ENCODE measurements around the gene RFX5. TPM values are rescaled to one million over a fixed set of nuclear protein-coding genes. Genes with fewer than 3 reads are reported as not detected.

The RFX5 gene
- total RNA-seq, 1 donor: 24.2 TPM

DNA sequence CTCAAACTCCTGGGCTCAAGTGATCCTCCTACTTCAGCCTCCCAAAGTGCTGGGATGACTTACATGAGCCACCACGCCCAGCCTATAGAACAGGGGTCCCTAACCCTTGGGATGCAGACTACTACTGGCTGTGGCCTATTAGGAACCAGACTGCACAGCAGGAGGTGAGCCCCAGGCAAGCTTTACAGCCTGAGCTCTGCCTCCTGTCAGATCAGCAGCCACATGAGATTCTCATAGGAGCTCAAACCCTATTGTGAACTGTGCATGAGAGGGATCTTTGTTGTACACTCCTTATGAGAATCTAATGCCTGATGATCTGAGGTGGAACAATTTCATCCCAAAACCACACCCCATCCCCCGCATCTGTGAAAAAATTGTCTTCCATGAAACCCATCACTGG lies 39.0 kb upstream of the RFX5 start:
- Histone ChIP-seq H3K4me2 (ENCODE audit: insufficient read depth, low read length) (no peak overlapping the region), H3K27ac (ENCODE audit: low read depth, low read length) (no peak overlapping the region), H3K4me1 (ENCODE audit: insufficient read depth, low read length) (no peaks in the 10 kb centered on the region), H4K20me1 (ENCODE audit: insufficient read depth, low read length) (no peaks in the 10 kb centered on the region), H3K79me2 (ENCODE audit: insufficient read depth, low read length) (no peaks in the 10 kb centered on the region), H2AFZ (ENCODE audit: low read length) (no peak overlapping the region), H3K27me3 (ENCODE audit: insufficient read depth, low read length) (peaks cover 6% of the 10 kb centered on the region), H3K36me3 (ENCODE audit: insufficient read depth, low read length) (no peaks in the 10 kb centered on the region), H3K4me3 (ENCODE audit: insufficient read depth, low read length) (no peak overlapping the region), H3K9me3 (ENCODE audit: low read depth, low read length) (no peaks in the 10 kb centered on the region)
- TF ChIP-seq, protein P1, sequence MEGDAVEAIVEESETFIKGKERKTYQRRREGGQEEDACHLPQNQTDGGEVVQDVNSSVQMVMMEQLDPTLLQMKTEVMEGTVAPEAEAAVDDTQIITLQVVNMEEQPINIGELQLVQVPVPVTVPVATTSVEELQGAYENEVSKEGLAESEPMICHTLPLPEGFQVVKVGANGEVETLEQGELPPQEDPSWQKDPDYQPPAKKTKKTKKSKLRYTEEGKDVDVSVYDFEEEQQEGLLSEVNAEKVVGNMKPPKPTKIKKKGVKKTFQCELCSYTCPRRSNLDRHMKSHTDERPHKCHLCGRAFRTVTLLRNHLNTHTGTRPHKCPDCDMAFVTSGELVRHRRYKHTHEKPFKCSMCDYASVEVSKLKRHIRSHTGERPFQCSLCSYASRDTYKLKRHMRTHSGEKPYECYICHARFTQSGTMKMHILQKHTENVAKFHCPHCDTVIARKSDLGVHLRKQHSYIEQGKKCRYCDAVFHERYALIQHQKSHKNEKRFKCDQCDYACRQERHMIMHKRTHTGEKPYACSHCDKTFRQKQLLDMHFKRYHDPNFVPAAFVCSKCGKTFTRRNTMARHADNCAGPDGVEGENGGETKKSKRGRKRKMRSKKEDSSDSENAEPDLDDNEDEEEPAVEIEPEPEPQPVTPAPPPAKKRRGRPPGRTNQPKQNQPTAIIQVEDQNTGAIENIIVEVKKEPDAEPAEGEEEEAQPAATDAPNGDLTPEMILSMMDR (IDR thresholded peaks at IDR 0.05; ENCODE audit: extremely low read depth, low read depth, low read length): no peak
- DNase-seq (ENCODE audit: insufficient read length, low spot score, missing footprints): no peak

DNA sequence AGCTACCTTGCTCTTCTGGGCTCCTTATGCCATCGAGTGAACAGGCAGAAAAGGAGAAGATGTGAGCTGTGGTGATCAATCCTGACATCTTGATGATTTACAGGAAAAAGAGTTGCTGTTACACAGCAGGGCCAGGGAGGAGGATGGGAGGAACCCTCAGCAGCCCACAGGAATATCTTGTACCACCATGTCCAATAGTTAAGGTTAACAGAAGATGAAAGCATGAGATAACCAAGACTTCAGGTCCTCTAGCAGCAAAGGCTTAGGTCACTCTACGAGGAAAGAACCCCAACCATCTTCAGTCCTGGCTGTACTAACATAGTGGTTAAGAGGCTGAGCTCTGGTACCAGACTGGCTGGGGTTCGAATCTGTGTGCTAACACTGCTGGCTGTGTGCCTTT lies 37.5 kb upstream of the RFX5 start:
- H4K20me1 ChIP-seq (ENCODE audit: insufficient read depth, low read length): no peaks in the 10 kb centered on the region
- DNase-seq (ENCODE audit: insufficient read length, low spot score, missing footprints): peak; percentile 72
- no peaks in the 10 kb centered on the region for H3K79me2 ChIP-seq (ENCODE audit: insufficient read depth, low read length)
- H3K9me3 ChIP-seq (ENCODE audit: low read depth, low read length): no peaks in the 10 kb centered on the region
- no peaks in the 10 kb centered on the region for H3K4me1 ChIP-seq (ENCODE audit: insufficient read depth, low read length)
- H2AFZ ChIP-seq (ENCODE audit: low read length): no peak overlapping the region
- H3K27me3 ChIP-seq (ENCODE audit: insufficient read depth, low read length): peaks cover 6% of the 10 kb centered on the region
- no peaks in the 10 kb centered on the region for H3K36me3 ChIP-seq (ENCODE audit: insufficient read depth, low read length)
- TF ChIP-seq, protein P1 (IDR thresholded peaks at IDR 0.05; ENCODE audit: extremely low read depth, low read depth, low read length): no peak
- H3K27ac ChIP-seq (ENCODE audit: low read depth, low read length): no peak overlapping the region
- H3K4me2 ChIP-seq (ENCODE audit: insufficient read depth, low read length): no peak overlapping the region
- no peak overlapping the region for H3K4me3 ChIP-seq (ENCODE audit: insufficient read depth, low read length)

DNA sequence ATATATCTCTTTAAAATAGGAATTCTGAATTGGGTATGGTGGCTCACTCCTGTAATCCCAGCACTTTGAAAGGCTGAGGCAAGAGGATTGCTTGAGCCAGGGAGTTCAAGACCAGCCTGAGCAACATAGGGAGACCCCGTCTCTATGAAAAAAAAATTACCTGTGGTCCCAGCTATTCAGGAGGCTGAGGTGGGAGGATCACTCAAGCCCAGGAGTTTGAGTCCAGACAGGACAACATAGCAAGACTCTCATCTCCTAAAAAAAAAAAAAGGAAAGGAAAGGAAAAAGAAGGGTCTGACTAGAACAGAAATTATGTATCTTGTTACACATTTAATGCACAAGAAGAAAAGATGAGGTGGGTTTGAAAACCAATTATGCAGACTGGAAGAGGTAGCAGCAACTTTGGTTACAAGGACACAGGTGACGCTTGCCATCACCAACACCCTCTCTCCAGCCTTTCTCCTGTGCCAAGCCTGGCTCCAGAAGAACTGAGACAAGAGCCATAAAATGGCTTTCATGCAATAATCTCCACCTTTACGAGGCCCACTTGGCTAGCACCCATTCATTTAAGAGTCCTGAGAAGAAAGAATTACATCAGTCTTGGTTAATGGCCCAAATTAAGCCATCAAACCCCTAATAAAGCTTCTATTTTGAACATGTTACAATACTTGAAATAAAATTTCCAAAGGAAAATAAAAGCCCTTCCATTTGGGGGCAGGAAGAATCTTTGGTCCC lies 30.3 kb upstream of the RFX5 start:
- TF ChIP-seq, protein P1 (IDR thresholded peaks at IDR 0.05; ENCODE audit: extremely low read depth, low read depth, low read length): no peak
- H3K79me2 ChIP-seq (ENCODE audit: insufficient read depth, low read length): no peaks in the 10 kb centered on the region
- no peak overlapping the region for H3K27ac ChIP-seq (ENCODE audit: low read depth, low read length)
- no peaks in the 10 kb centered on the region for H3K36me3 ChIP-seq (ENCODE audit: insufficient read depth, low read length)
- no peaks in the 10 kb centered on the region for H3K9me3 ChIP-seq (ENCODE audit: low read depth, low read length)
- DNase-seq (ENCODE audit: insufficient read length, low spot score, missing footprints): no peak
- peaks cover 8% of the 10 kb centered on the region for H3K27me3 ChIP-seq (ENCODE audit: insufficient read depth, low read length)
- H4K20me1 ChIP-seq (ENCODE audit: insufficient read depth, low read length): no peaks in the 10 kb centered on the region
- H3K4me3 ChIP-seq (ENCODE audit: insufficient read depth, low read length): no peak overlapping the region
- H3K4me2 ChIP-seq (ENCODE audit: insufficient read depth, low read length): no peak overlapping the region
- H3K4me1 ChIP-seq (ENCODE audit: insufficient read depth, low read length): peaks cover 5% of the 10 kb centered on the region
- no peak overlapping the region for H2AFZ ChIP-seq (ENCODE audit: low read length)

DNA sequence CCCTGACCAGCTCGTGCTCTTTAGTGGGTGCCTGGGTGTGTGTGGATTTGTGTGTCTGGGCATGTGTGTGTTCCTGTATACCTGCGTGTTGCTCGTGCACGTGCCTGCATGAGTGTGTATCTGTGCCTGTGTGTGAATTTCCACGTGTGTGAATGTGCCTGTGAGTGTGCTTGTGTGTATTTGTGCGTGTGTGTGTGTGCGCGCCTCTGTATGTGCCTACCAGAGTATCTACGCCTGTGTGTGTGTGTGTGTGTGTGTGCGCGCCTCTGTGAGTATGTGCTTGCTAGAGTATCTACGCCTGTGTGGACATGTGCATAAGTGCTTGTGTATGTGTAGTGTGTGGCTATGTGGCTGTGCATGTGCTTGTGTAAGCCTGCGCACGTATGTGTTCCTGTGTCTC lies 26.1 kb upstream of the RFX5 start:
- no peaks in the 10 kb centered on the region for H3K9me3 ChIP-seq (ENCODE audit: low read depth, low read length)
- H3K27me3 ChIP-seq (ENCODE audit: insufficient read depth, low read length): peaks cover 4% of the 10 kb centered on the region
- no peak overlapping the region for H3K27ac ChIP-seq (ENCODE audit: low read depth, low read length)
- no peak overlapping the region for H2AFZ ChIP-seq (ENCODE audit: low read length)
- H3K36me3 ChIP-seq (ENCODE audit: insufficient read depth, low read length): peaks cover 5% of the 10 kb centered on the region
- no peak for DNase-seq (ENCODE audit: insufficient read length, low spot score, missing footprints)
- no peak overlapping the region for H3K4me2 ChIP-seq (ENCODE audit: insufficient read depth, low read length)
- no peak overlapping the region for H3K4me3 ChIP-seq (ENCODE audit: insufficient read depth, low read length)
- peaks cover 29% of the 10 kb centered on the region for H3K4me1 ChIP-seq (ENCODE audit: insufficient read depth, low read length)
- TF ChIP-seq, protein P1 (IDR thresholded peaks at IDR 0.05; ENCODE audit: extremely low read depth, low read depth, low read length): no peak
- peaks cover 8% of the 10 kb centered on the region for H4K20me1 ChIP-seq (ENCODE audit: insufficient read depth, low read length)
- no peaks in the 10 kb centered on the region for H3K79me2 ChIP-seq (ENCODE audit: insufficient read depth, low read length)
